Urothelium cell line (cell line): ENCODE data around the gene SDK1.
A peak's percentile ranks its signal among the peaks of the same experiment; 100 is the strongest.

Source experiments
- DNase-seq: peaks from one replicate; pipeline ENCODE4 v3.0.0; 2011; ENCODE audit warnings: low spot score, mixed read lengths
- FAIRE-seq: peaks from 2 replicates; lab custom pipeline; 2011; peaks lifted over from hg19 to GRCh38; lab: Jason Lieb, UNC

SDK1 gene

GRCh38 chr7:4151926-4152549 is 851.0 kb downstream of the SDK1 start:
- FAIRE-seq (peak; percentile 77), DNase-seq (no peak)

DNA sequence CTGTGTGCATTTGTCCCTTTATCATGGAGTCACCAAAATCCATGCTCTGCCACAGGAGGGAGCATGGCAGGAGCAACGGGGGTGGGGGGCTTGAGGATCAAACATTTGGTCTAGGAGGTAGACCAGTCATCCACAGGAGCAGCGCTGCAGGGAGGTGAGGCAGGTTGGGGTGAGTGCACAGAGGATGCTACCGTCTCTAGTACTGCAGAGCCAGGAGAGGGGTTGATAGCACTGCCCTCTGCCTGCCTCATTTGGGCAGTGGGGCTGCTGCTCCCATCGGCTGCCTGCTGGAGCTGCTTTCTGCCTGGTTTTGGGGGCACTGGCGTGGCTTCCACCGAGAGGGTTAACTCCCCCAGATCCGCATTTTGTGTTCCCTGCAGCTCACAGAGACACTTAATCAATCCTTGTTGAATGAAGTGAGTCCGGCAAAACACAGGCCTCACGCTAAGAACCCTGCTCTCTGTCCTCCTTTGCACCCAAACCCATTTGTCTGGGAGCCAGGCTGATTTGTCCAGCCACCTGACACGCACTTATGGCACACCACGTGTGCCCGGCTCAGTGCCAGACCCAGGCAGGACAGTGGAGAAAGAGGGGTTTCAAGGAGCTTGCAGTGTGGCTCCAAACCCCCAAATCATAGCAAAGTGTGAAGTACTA is 854.0 kb downstream of the SDK1 start:
- peak; percentile 71 for FAIRE-seq
- DNase-seq, result no peak

DNA sequence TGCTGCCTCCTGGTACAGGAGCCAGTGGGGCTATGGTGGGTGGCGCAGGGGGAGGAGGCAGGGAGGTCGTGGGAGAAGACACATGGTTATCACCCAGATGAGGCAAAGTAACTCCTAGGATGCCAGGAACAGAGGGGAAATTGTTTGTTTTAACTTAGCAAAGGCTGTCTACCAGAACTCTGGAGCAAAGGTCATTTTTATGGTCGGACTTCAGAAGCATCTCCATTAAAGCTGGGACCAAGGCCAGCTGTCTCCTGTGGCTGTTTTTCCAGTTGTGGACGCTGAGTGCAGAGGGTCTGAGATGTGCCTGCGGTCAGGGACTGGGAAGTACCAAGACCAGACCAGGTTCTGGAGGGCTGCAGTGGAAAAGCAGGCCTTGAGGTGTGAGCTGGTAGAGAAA is 855.1 kb downstream of the SDK1 start:
- FAIRE-seq, result no peak
- DNase-seq, result no peak

- FAIRE-seq (no peak), DNase-seq (no peak)
These were observed 856.6 kb downstream of the SDK1 start for GRCh38 chr7:4157651-4158050.

DNA sequence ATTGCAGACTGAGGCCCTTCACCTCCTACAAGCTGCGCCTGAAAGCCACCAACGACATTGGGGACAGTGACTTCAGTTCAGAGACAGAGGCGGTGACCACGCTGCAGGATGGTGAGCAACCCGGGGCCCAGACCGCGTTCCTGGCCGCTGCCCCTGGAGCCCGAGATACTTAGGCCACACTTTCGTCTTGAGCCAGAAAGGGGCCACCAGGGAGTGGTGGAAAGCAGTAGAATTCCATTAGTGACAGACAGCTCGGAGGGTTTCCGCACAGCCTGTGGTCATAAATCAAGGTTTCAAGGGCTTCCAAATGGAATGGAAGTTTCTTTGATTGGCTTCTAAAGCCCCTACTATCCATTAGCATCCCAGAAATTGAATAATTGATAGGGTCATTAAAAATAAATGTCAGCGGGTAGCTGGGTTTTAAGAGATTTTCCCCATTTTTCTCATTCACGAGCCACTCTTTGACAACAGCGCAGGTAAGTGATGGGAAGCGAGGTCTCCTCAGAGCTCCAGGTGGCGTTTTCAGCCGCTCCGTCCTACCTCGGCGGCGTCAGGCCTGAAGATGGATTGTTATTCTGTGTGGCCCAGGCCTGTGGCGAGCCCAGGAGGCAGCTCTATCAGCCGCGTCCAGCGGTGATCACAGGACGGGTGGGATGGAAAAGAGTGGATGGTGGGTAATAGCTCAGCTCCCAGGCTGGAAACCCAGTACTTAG is 857.5 kb downstream of the SDK1 start:
- FAIRE-seq (peak; percentile 94), DNase-seq (no peak)

GRCh38 chr7:4159154-4159501 is 858.1 kb downstream of the SDK1 start:
- no peak for FAIRE-seq
- no peak for DNase-seq

- peak; percentile 56 for DNase-seq
These were observed 858.9 kb downstream of the SDK1 start for GRCh38 chr7:4159761-4160554.

GRCh38 chr7:4162884-4163564 is 862.0 kb downstream of the SDK1 start:
- FAIRE-seq (peak; percentile 84), DNase-seq (no peak)

More at GRCh38 chr7:4159761-4160554, 858.9 kb downstream of the SDK1 start:
- FAIRE-seq, result peak; percentile 93

- FAIRE-seq (peak; percentile 56), DNase-seq (no peak)
These were observed 862.6 kb downstream of the SDK1 start for GRCh38 chr7:4163565-4164203.

DNA sequence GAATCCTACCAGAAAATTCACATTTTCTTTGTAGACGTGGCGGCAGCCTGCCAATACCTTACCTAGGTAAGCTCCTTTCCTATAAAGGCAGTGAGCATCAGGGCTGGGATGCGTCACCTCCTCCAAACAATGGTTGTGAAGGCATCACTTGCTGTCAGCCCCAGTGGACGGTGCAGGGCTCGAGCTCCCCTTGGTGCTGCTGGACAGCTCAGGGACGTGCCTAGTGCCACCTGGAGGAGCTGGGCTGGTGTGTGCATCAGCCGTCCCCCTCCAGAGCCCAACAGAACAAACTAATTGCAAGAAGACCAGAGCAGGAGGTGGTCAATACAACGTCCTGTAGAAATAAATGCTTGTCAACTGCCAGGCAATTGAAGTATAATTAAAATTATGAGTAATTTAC is 863.5 kb downstream of the SDK1 start:
- FAIRE-seq, result peak; percentile 95
- no peak for DNase-seq

- FAIRE-seq (no peak), DNase-seq (no peak)
These were observed 865.3 kb downstream of the SDK1 start for GRCh38 chr7:4166340-4166739.

DNA sequence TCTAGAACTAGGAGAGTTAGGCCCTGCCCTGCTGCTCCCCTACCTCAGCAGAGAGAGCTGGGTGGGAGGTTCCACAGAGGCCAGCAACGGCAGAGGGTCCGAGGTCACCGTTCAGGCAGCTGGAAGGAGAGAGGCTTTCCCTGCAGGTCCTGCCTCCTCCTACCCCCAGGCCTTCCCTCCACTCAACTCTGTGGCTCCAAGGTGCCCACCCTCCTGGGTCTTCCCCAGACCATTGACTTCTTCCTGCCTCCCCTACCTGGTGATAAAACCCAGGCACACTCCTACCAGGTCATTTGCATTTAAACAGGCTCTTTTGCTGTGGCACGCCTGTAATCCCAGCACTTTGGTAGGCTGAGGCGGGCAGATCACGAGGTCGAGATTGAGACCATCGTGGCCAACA is 865.8 kb downstream of the SDK1 start:
- DNase-seq (no peak), FAIRE-seq (peak; percentile 58)

- FAIRE-seq, result peak; percentile 23
These were observed 866.4 kb downstream of the SDK1 start for GRCh38 chr7:4167385-4167910.

GRCh38 chr7:4168041-4168440 is 867.0 kb downstream of the SDK1 start:
- DNase-seq (no peak), FAIRE-seq (peak; percentile 82)

More at GRCh38 chr7:4167385-4167910, 866.4 kb downstream of the SDK1 start:
- DNase-seq, result no peak

DNA sequence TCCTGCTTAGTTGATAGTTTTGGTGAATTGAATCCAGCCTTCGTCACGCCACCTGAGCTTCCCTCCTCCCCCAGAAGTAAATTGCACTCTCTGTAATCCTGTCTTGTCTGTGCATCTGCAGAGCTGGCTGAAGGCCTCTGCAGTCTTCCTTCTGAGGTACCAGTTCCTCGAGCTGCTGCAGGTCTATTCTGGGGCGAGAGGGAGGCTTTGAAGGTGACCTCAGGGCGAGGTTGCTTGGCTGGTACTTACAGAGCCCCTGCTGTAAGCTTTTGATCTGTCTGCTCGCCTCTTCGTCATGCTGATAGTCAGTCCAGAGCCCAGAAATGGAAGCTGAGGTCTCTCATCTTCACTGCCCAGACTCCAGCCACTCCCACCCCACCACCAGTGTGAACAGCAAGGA is 867.5 kb downstream of the SDK1 start:
- FAIRE-seq (peak; percentile 27), DNase-seq (no peak)

GRCh38 chr7:4169455-4169854 is 868.4 kb downstream of the SDK1 start:
- FAIRE-seq (peak; percentile 50), DNase-seq (no peak)

DNA sequence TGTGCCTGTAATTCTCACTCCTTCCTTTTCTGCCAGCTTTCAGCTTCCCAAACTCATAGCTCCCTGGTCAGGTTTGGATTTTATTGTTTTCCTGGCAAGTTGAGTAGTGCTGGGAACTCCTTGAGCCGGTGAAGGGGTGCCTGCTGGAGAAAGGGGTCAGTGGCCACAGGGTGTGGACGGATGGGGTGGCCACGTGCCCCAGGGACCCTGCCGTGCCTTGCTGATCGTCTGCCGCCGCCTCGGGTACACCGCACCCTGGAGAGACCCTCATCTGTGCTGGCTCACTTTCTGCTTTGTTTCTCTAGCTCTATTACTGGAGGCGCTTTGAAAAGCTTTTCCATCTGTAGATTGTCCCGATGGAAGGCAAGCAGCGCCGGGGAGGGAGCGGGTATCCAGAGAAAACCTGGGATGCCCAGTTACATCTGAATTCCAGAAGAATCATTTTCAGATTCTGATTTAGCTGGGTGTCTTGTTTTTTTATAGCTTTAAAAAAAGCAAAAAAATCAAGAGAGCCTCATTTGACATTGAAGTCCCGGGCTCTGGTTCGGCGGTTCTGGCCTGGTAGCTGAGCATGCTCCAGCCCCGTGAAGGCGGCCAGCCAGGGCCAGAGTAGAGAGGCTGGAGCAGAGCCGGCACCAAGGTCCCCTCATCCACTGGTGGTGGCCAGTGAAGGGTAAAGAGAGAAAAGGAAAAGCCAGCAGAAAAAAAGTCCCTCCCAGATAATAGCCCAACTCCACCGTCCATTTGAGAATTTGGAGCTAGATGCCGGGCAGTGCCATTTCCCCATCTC is 870.1 kb downstream of the SDK1 start:
- peak; percentile 68 for FAIRE-seq

DNA sequence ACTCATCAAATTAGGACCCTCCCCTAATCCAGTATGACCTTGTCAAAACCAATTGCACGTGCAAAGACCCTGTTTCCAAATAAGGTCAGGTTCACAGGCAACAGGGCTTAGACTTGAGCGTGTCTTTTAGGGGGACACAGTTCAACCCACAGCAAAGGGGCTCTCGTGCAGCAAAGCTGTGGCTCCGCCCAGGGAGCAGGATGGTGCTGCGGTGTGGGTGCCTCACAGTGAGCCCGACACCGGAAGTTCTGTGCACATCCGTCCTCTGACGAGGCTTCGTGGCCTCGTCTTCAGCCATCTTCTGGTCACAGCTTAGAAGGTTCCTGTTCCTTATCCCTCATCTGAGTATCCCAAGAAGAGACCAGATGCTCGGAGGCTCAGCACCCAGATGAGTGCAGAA is 871.8 kb downstream of the SDK1 start:
- no peak for DNase-seq
- peak; percentile 82 for FAIRE-seq

More for the DNA sequence above, 870.1 kb downstream of the SDK1 start:
- no peak for DNase-seq

- DNase-seq, result no peak
- FAIRE-seq, result no peak
These were observed 872.6 kb downstream of the SDK1 start for GRCh38 chr7:4173615-4174014.
